B cell (primary cell): Measurements from ENCODE around the gene CCDC110. TPM values are rescaled to one million over a fixed set of nuclear protein-coding genes. Genes with fewer than 3 reads are reported as not detected.

Experiments used
- ATAC-seq: fragments of 200-7000 bp; cut with Tn5 transposase; one replicate; pipeline ENCODE4 v1.10.0; 2021; ENCODE audit warnings: low read depth, mild to moderate bottlenecking, moderate number of reproducible peaks, moderate library complexity
- CTCF ChIA-PET: fragments of 350-600 bp; sonication (Branson Sonifier 250); formaldehyde crosslinking; loops from one replicate; lab custom pipeline; 2021; ENCODE audit warnings: antibody characterized with exemption, inconsistent platforms; lab: Charles Lee
- POLR2A ChIA-PET: fragments of 350-600 bp; sonication (Branson Sonifier 250); formaldehyde crosslinking; loops from one replicate; lab custom pipeline; 2021; ENCODE audit warnings: antibody characterized with exemption; lab: Charles Lee
- DNase-seq: peaks from one replicate; pipeline ENCODE4 v3.0.0; 2013
- H2AFZ ChIP-seq: 2 replicates; pipeline ENCODE4 v1.6.1; 2012; ENCODE audit warnings: mild to moderate bottlenecking, low read depth, low read length; ENCODE audit not compliant: insufficient read depth, poor library complexity, severe bottlenecking
- H3K27ac ChIP-seq, 2 donors: 1 replicate in 1 of 2; 2 replicates in 1 of 2; pipeline ENCODE4 v1.5.1; 2012 to 2013; ENCODE audit warnings: low read length in 2 of 2, mild to moderate bottlenecking in 2 of 2, moderate library complexity in 1 of 2
- H3K27me3 ChIP-seq, 4 experiments: fragments of 200-600 bp in 1 of 4; sonication (generic) in 1 of 4; replicated peaks in 1 of 4; 1 replicate in 2 of 4; 2 replicates in 2 of 4; pipeline versions ENCODE4 v1.6.1 to v1.7.0; 2013 to 2016; ENCODE audit warnings: low read length in 3 of 4, mild to moderate bottlenecking in 2 of 4, mixed read lengths in 1 of 4, moderate library complexity in 1 of 4; ENCODE audit not compliant: insufficient read depth in 4 of 4, control insufficient read depth in 3 of 4; ENCODE audit errors: control extremely low read depth in 1 of 4
- H3K36me3 ChIP-seq, 2 experiments: replicated peaks in 1 of 2; 1 replicate in 1 of 2; 2 replicates in 1 of 2; pipeline versions ENCODE4 v1.6.1 to v1.7.1; 2013; ENCODE audit warnings: low read length in 1 of 2; ENCODE audit not compliant: insufficient read depth in 2 of 2, control insufficient read depth in 1 of 2; ENCODE audit errors: control extremely low read depth in 1 of 2, extremely low read depth in 1 of 2
- H3K4me1 ChIP-seq, 2 donors: fragments of 200-600 bp in 1 of 2; sonication (generic) in 1 of 2; 1 replicate in 1 of 2; 2 replicates in 1 of 2; pipeline versions ENCODE4 v1.5.1 to v1.6.1; 2013 to 2017; ENCODE audit warnings: low read length in 2 of 2; ENCODE audit not compliant: control insufficient read depth in 2 of 2, insufficient read depth in 2 of 2
- H3K4me2 ChIP-seq: replicated peaks from 2 replicates; pipeline ENCODE3; 2012; ENCODE audit warnings: mild to moderate bottlenecking, low read depth, low read length; ENCODE audit not compliant: poor library complexity, severe bottlenecking
- H3K4me3 ChIP-seq, 5 experiments: fragments of 200-600 bp in 1 of 5; sonication (generic) in 1 of 5; 1 replicate in 3 of 5; 2 replicates in 2 of 5; pipeline versions ENCODE4 v1.5.1 to v1.7.0; 2011 to 2016; ENCODE audit warnings: low read length in 4 of 5, mild to moderate bottlenecking in 4 of 5, low read depth in 2 of 5, control low read depth in 1 of 5, moderate library complexity in 1 of 5; ENCODE audit not compliant: insufficient read depth in 1 of 5; ENCODE audit errors: control extremely low read depth in 1 of 5, extremely low read depth in 1 of 5
- H3K79me2 ChIP-seq: fragments of 200-600 bp; sonication (generic); one replicate; pipeline ENCODE4 v1.6.0; 2016; ENCODE audit warnings: low read length; ENCODE audit not compliant: control insufficient read depth, insufficient read depth
- H3K9ac ChIP-seq: fragments of 200-600 bp; sonication (generic); 2 replicates; pipeline ENCODE4 v1.6.1; 2017; ENCODE audit warnings: mild to moderate bottlenecking, low read length, moderate library complexity
- H3K9me3 ChIP-seq, 3 donors: one replicate each; pipeline versions ENCODE4 v1.6.1 to v1.7.1; 2013; ENCODE audit warnings: low read length in 2 of 3; ENCODE audit not compliant: control insufficient read depth in 2 of 3, insufficient read depth in 1 of 3; ENCODE audit errors: control extremely low read depth in 1 of 3
- H4K20me1 ChIP-seq: 2 replicates; pipeline ENCODE4 v1.6.0; 2012; ENCODE audit warnings: mild to moderate bottlenecking, low read length; ENCODE audit not compliant: insufficient read depth, control insufficient read depth, poor library complexity, severe bottlenecking
- H3K27ac Mint-ChIP-seq: one replicate; pipeline ENCODE4 v1.8.0; 2021; ENCODE audit warnings: mixed read lengths
- H3K27me3 Mint-ChIP-seq: one replicate; pipeline ENCODE4 v1.8.0; 2021; ENCODE audit warnings: mixed read lengths
- H3K4me1 Mint-ChIP-seq: one replicate; pipeline ENCODE4 v1.8.0; 2021; ENCODE audit warnings: mixed read lengths
- H3K4me3 Mint-ChIP-seq: one replicate; pipeline ENCODE4 v1.8.0; 2021; ENCODE audit warnings: mixed read lengths
- H3K9me3 Mint-ChIP-seq: one replicate; pipeline ENCODE4 v1.8.0; 2022; ENCODE audit warnings: mixed read lengths; ENCODE audit not compliant: insufficient read depth
- CTCF ChIP-seq: fragments of 200-600 bp; IDR thresholded peaks from one replicate; pipeline ENCODE4 v1.8.0; 2022; ENCODE audit warnings: antibody characterized with exemption, mild to moderate bottlenecking
- EZH2 ChIP-seq: IDR thresholded peaks from 2 replicates; pipeline ENCODE4 v1.6.1; 2012; ENCODE audit warnings: borderline replicate concordance, low read depth, mild to moderate bottlenecking, moderate library complexity, low read length; ENCODE audit not compliant: insufficient read depth, poor library complexity, severe bottlenecking
- WGBS: methylation state at CpG from one replicate; pipeline ENCODE4 v1.1.5; 2013; ENCODE audit warnings: missing lambda C conversion rate; ENCODE audit not compliant: insufficient coverage; 5-methylcytosine and 5-hydroxymethylcytosine counted together
- intact Hi-C: fragments of 100-400 bp; cut with micrococcal nuclease; formaldehyde crosslinking; loops from one replicate; pipeline ENCODE4 v1.10.0; 2022
- polyA plus RNA-seq: library from polyadenylated mRNA; depleted of rRNA; stranded (reverse); fragments of >200 nt; gene quantifications from 2 replicates; pipeline ENCODE4 v1.2.3, GENCODE V29; 2012
- total RNA-seq, 2 donors: library from RNA; stranded (reverse); fragments of 120-200 nt in 1 of 2; gene quantifications; 1 replicate in 1 of 2; 2 replicates in 1 of 2; pipeline versions ENCODE4 v1.2.3 to v1.2.4, GENCODE V29; 2013 to 2022

Gene CCDC110
- total and polyA plus RNA-seq, 2 donors (not counting 1 experiment from before 2014, with no cell fraction given), result 0.04 to 2.3 TPM

DNA sequence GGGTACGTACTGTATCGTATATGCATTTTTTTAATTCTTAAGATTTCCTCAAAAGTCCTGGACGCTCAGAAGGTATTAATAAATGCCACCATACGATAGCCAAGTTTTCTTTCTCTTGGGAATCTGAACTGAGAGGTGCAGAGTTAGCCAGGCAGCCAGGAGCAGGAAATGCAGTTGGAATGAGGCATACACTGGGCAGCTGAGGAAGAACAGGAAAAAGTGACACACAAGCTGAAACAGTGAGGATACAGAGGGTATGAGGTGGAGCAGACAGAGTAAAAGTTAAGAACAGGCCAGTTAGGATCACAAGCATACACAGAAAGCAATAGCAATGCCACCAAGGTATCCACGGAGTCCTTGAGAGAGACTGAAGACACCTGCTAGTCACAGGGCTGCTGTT lies 59.1 kb downstream of the CCDC110 start:
- ATAC-seq (no peak), DNase-seq (no peak)
- ChIA-PET POLR2A (no interaction called here), CTCF (no interaction called here)
- Mint-ChIP-seq H3K9me3 (no peaks in the 10 kb centered on the region), H3K4me3 (no peak overlapping the region), H3K4me1 (no peaks in the 10 kb centered on the region), H3K27ac (no peak overlapping the region), H3K27me3 (no peaks in the 10 kb centered on the region)
- no peak for TF ChIP-seq EZH2
- no peak for TF ChIP-seq CTCF
- WGBS, result 100% methylated on average over 2 of the region's 5 CpGs
- peaks cover 1 to 32% of the 10 kb centered on the region in 2 experiments for H3K36me3 ChIP-seq
- peaks cover 3% of the 10 kb centered on the region for H3K79me2 ChIP-seq
- no peak overlapping the region for H3K4me3 ChIP-seq
- H3K27me3 ChIP-seq, result no peaks in the 10 kb centered on the region
- no peak overlapping the region for H3K27ac ChIP-seq
- H4K20me1 ChIP-seq, result no peaks in the 10 kb centered on the region
- H3K9me3 ChIP-seq, result no peaks in the 10 kb centered on the region
- H3K4me2 ChIP-seq, result no peak overlapping the region
- no peak overlapping the region for H2AFZ ChIP-seq
- intact Hi-C loops, result no loop called here
- H3K9ac ChIP-seq, result no peak overlapping the region
- H3K4me1 ChIP-seq, result no peaks in the 10 kb centered on the region

DNA sequence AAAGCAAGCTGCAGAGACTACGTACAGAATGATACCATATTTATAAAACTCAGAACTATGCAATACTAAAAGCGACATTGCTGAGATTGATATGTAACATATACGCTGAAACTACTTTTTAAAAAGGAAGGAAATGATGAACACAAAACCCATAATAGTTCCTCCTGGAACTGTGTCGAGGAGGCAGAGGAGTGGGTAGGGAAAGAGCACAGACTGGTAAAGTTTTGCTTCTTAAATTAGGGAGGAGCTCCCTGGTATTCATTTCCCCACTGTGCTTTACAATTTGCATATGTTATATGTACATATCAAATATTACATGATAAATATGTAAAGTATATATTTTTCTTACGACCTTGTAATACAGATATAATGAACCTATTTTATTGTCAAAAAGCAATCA lies 59.7 kb downstream of the CCDC110 start:
- Histone ChIP-seq H3K27ac (no peak overlapping the region), H3K9me3 (no peaks in the 10 kb centered on the region), H4K20me1 (no peaks in the 10 kb centered on the region), H3K4me3 (no peak overlapping the region), H3K4me1 (no peaks in the 10 kb centered on the region), H3K79me2 (peaks cover 3% of the 10 kb centered on the region), H3K4me2 (no peak overlapping the region), H3K36me3 (peaks cover 0 to 29% of the 10 kb centered on the region in 2 experiments), H3K9ac (no peak overlapping the region), H2AFZ (no peak overlapping the region), H3K27me3 (no peaks in the 10 kb centered on the region)
- intact Hi-C loops, result no loop called here
- TF ChIP-seq CTCF (no peak), EZH2 (no peak)
- POLR2A ChIA-PET, result no interaction called here
- no peak overlapping the region for H3K27ac Mint-ChIP-seq
- no peak for ATAC-seq
- H3K4me1 Mint-ChIP-seq, result no peaks in the 10 kb centered on the region
- WGBS, result no CpG with 5 or more reads among the region's 5 CpGs
- DNase-seq, result no peak
- H3K27me3 Mint-ChIP-seq, result no peaks in the 10 kb centered on the region
- CTCF ChIA-PET, result no interaction called here
- no peak overlapping the region for H3K4me3 Mint-ChIP-seq
- H3K9me3 Mint-ChIP-seq, result no peaks in the 10 kb centered on the region
